OCI-LY7 (cell line): ENCODE measurements around the gene ARMC12. TPM values are rescaled to one million over a fixed set of nuclear protein-coding genes. Genes with fewer than 3 reads are reported as not detected.

Experiments
- BruUV-seq: library from RNA; stranded (reverse); fragments of 400-500 nt; replicated peaks from 2 replicates; lab custom pipeline; 2021; lab: Mats Ljungman, UMichigan
- CTCF ChIA-PET: fragments of 300-600 bp; sonication (Branson Sonifier 250); formaldehyde crosslinking; loops from one replicate; lab custom pipeline; 2022; ENCODE audit warnings: antibody characterized with exemption; ENCODE audit not compliant: unreplicated experiment; lab: Charles Lee
- POLR2A ChIA-PET: fragments of 300-600 bp; sonication (Branson Sonifier 250); formaldehyde crosslinking; loops from one replicate; lab custom pipeline; 2022; ENCODE audit warnings: antibody characterized with exemption; lab: Charles Lee
- DNase-seq: peaks from one replicate; pipeline ENCODE4 v3.0.0-alpha.2; 2015; ENCODE audit warnings: low spot score
- H2AFZ ChIP-seq: fragments of 200-600 bp; sonication (generic), shearing (Covaris generic); 2 replicates; pipeline ENCODE4 v1.6.1; 2014; ENCODE audit warnings: mild to moderate bottlenecking, antibody characterized with exemption, low read length, moderate library complexity
- H3K27ac ChIP-seq: fragments of 200-600 bp; sonication (generic); 2 replicates; pipeline ENCODE4 v1.5.1; 2014; ENCODE audit warnings: mixed run types, low read depth, mild to moderate bottlenecking, moderate library complexity, low read length, inconsistent platforms; ENCODE audit not compliant: poor library complexity, severe bottlenecking
- H3K36me3 ChIP-seq: fragments of 200-600 bp; sonication (generic); 2 replicates; pipeline ENCODE4 v1.6.1; 2014; ENCODE audit warnings: mild to moderate bottlenecking, antibody characterized with exemption, low read length, moderate library complexity, mixed read lengths; ENCODE audit not compliant: insufficient read depth
- H3K4me1 ChIP-seq: fragments of 200-600 bp; sonication (generic); 2 replicates; pipeline ENCODE4 v1.5.1; 2014; ENCODE audit warnings: mild to moderate bottlenecking, low read length; ENCODE audit not compliant: insufficient read depth, poor library complexity, severe bottlenecking
- H3K4me2 ChIP-seq: fragments of 200-600 bp; sonication (generic); 2 replicates; pipeline ENCODE4 v1.6.1; 2014; ENCODE audit warnings: mild to moderate bottlenecking, low read length
- H3K4me3 ChIP-seq: fragments of 200-600 bp; sonication (generic); 2 replicates; pipeline ENCODE4 v1.5.1; 2014; ENCODE audit warnings: mild to moderate bottlenecking, low read depth, low read length; ENCODE audit not compliant: poor library complexity, severe bottlenecking
- H3K79me2 ChIP-seq: fragments of 200-600 bp; sonication (generic); 2 replicates; pipeline ENCODE4 v1.6.1; 2016; ENCODE audit warnings: low read depth, mild to moderate bottlenecking, low read length, moderate library complexity, mixed read lengths; ENCODE audit not compliant: insufficient read depth
- H3K9me2 ChIP-seq: fragments of 200-600 bp; sonication (generic); 2 replicates; pipeline ENCODE4 v1.6.1; 2016; ENCODE audit warnings: mild to moderate bottlenecking, low read length, mixed read lengths; ENCODE audit not compliant: insufficient read depth
- H3K9me3 ChIP-seq: fragments of 200-600 bp; sonication (generic); 2 replicates; pipeline ENCODE4 v1.6.1; 2014; ENCODE audit warnings: mild to moderate bottlenecking, mixed run types, low read length, mixed read lengths
- H4K20me1 ChIP-seq: fragments of 200-600 bp; sonication (generic); 2 replicates; pipeline ENCODE4 v1.6.1; 2014; ENCODE audit warnings: mild to moderate bottlenecking, antibody characterized with exemption, low read length, moderate library complexity, mixed read lengths; ENCODE audit not compliant: insufficient read depth
- CTCF ChIP-seq: fragments of 200-600 bp; sonication (generic); conservative IDR thresholded peaks from 2 replicates; pipeline ENCODE4 v1.5.1; 2014; ENCODE audit warnings: mild to moderate bottlenecking, antibody characterized with exemption, low read length, moderate library complexity, mixed read lengths
- EZH2phosphoT487 ChIP-seq: fragments of 200-600 bp; sonication (generic); IDR thresholded peaks from 2 replicates; pipeline ENCODE4 v1.6.1; 2018; ENCODE audit warnings: low read depth, borderline replicate concordance, mild to moderate bottlenecking, mixed run types, antibody characterized with exemption, low read length, moderate library complexity, mixed read lengths
- intact Hi-C: fragments of 100-400 bp; cut with micrococcal nuclease; formaldehyde crosslinking; loops from one replicate; pipeline ENCODE4 v1.10.0; 2022; ENCODE audit not compliant: unreplicated experiment
- total RNA-seq, 2 experiments: library from RNA; depleted of rRNA in 1 of 2; stranded (reverse); fragments of >200 nt in 1 of 2; shearing (Covaris generic) in 1 of 2; gene quantifications; 2 replicates each; pipeline ENCODE4 v1.2.3, GENCODE V29; 2014 to 2022

ARMC12 gene
- total RNA-seq, 2 experiments from 2014 or later: 3.4 to 4.9 TPM

- intact Hi-C loops: no loop called here
- no peaks in the 10 kb centered on the region for H3K36me3 ChIP-seq
- CTCF ChIA-PET: interaction anchor here (0.9 kb wide), 1 partner anchor 29 kb away, joined by 5 read pairs; no protein-coding TSS in a partner anchor
- H2AFZ ChIP-seq: no peak overlapping the region
- BruUV-seq: no TSS peak
- H3K4me3 ChIP-seq: no peak overlapping the region
- no peaks in the 10 kb centered on the region for H3K9me3 ChIP-seq
- no peak overlapping the region for H3K27ac ChIP-seq
- no peaks in the 10 kb centered on the region for H3K79me2 ChIP-seq
- TF ChIP-seq CTCF (no peak), EZH2phosphoT487 (no peak)
- no peaks in the 10 kb centered on the region for H3K4me1 ChIP-seq
- no peak for DNase-seq
- H3K4me2 ChIP-seq: no peak overlapping the region
- POLR2A ChIA-PET: interaction anchor here (0.6 kb wide), 2 partner anchors 38 to 576 kb away, joined by 3 read pairs; no protein-coding TSS in a partner anchor
- H3K9me2 ChIP-seq: no peaks in the 10 kb centered on the region
- no peaks in the 10 kb centered on the region for H4K20me1 ChIP-seq
Observed at GRCh38 chr6:35778437-35778836, 41.6 kb downstream of the ARMC12 start.

GRCh38 chr6:35780719-35781118 is 43.9 kb downstream of the ARMC12 start, which contains the start of gene CLPSL1:
Gene CLPSL1, plus strand, starts transcription at chr6:35781019. Its CDS starts 92 bp downstream, at chr6:35781111.
- intact Hi-C loops: no loop called here
- Histone ChIP-seq H3K4me1 (no peaks in the 10 kb centered on the region), H3K9me2 (no peaks in the 10 kb centered on the region), H2AFZ (no peak within 1 kb of the TSS), H3K4me3 (no peak within 1 kb of the TSS), H3K27ac (no peak within 1 kb of the TSS), H3K79me2 (no peaks in the 10 kb centered on the region), H4K20me1 (no peaks in the 10 kb centered on the region), H3K36me3 (no peaks in the 10 kb centered on the region), H3K9me3 (no peaks in the 10 kb centered on the region), H3K4me2 (no peak within 1 kb of the TSS)
- ChIA-PET POLR2A (interaction anchor here (0.7 kb wide), 1 partner anchor 11 kb away, joined by 3 read pairs; no protein-coding TSS in a partner anchor), CTCF (no interaction called here)
- BruUV-seq: no TSS peak
- DNase-seq: no peak
- TF ChIP-seq EZH2phosphoT487 (no peak), CTCF (no peak)

- BruUV-seq: no TSS peak
- ChIA-PET CTCF (no interaction called here), POLR2A (interaction anchor here (0.7 kb wide), 1 partner anchor 11 kb away, joined by 3 read pairs; no protein-coding TSS in a partner anchor)
- Histone ChIP-seq H3K4me1 (no peaks in the 10 kb centered on the region), H3K9me2 (no peaks in the 10 kb centered on the region), H3K36me3 (no peaks in the 10 kb centered on the region), H3K79me2 (no peaks in the 10 kb centered on the region), H3K27ac (no peak overlapping the region), H2AFZ (no peak overlapping the region), H3K4me3 (no peak overlapping the region), H4K20me1 (no peaks in the 10 kb centered on the region), H3K9me3 (no peaks in the 10 kb centered on the region), H3K4me2 (no peak overlapping the region)
- TF ChIP-seq EZH2phosphoT487 (no peak), CTCF (no peak)
- DNase-seq: no peak
- intact Hi-C loops: no loop called here
Observed at GRCh38 chr6:35781290-35781689, 44.5 kb downstream of the ARMC12 start.
